ENCODE measurements around the gene ITIH1.

The ITIH1 gene

GRCh38 chr3:52791366-52791765 lies 14.0 kb downstream of the ITIH1 start:
- in situ Hi-C loops (cut with MboI; ENCODE audit: low pct_unique_long_range_greater_than_20kb, low sequenced_read_pairs, unreplicated experiment) = no loop called here
- TF ChIP-seq CTCF (IDR thresholded peaks at IDR 0.05; ENCODE audit: extremely low read depth, insufficient read depth, missing control alignments) = no peak
- DNase-seq (ENCODE audit: low spot score) = no peak

GRCh38 chr3:52791928-52792327 lies 14.5 kb downstream of the ITIH1 start:
- no peak for TF ChIP-seq CTCF (IDR thresholded peaks at IDR 0.05; ENCODE audit: extremely low read depth, insufficient read depth, missing control alignments)
- DNase-seq (ENCODE audit: low spot score) = no peak
- in situ Hi-C loops (cut with MboI; ENCODE audit: low pct_unique_long_range_greater_than_20kb, low sequenced_read_pairs, unreplicated experiment) = no loop called here

- TF ChIP-seq CTCF (IDR thresholded peaks at IDR 0.05; ENCODE audit: extremely low read depth, insufficient read depth, missing control alignments) = no peak
- in situ Hi-C loops (cut with MboI; ENCODE audit: low pct_unique_long_range_greater_than_20kb, low sequenced_read_pairs, unreplicated experiment) = no loop called here
- DNase-seq (ENCODE audit: low spot score) = no peak
These were observed 15.0 kb downstream of the ITIH1 start for GRCh38 chr3:52792413-52792812.

GRCh38 chr3:52792961-52793695 lies 15.7 kb downstream of the ITIH1 start:
- TF ChIP-seq CTCF (IDR thresholded peaks at IDR 0.05; ENCODE audit: extremely low read depth, insufficient read depth, missing control alignments) = no peak
- in situ Hi-C loops (cut with MboI; ENCODE audit: low pct_unique_long_range_greater_than_20kb, low sequenced_read_pairs, unreplicated experiment) = no loop called here
- no peak for DNase-seq (ENCODE audit: low spot score)

- in situ Hi-C loops (cut with MboI; ENCODE audit: low pct_unique_long_range_greater_than_20kb, low sequenced_read_pairs, unreplicated experiment) = no loop called here
- DNase-seq (ENCODE audit: low spot score) = no peak
- no peak for TF ChIP-seq CTCF (IDR thresholded peaks at IDR 0.05; ENCODE audit: extremely low read depth, insufficient read depth, missing control alignments)
These were observed 16.6 kb downstream of the ITIH1 start for GRCh38 chr3:52793702-52794611.

GRCh38 chr3:52794612-52795099 lies 17.3 kb downstream of the ITIH1 start, which contains the start of gene ITIH3:
ITIH3 (plus strand) TSS chr3:52794796; CDS start chr3:52794804, 8 bp downstream.
- no peak for DNase-seq (ENCODE audit: low spot score)
- no peak for TF ChIP-seq CTCF (IDR thresholded peaks at IDR 0.05; ENCODE audit: extremely low read depth, insufficient read depth, missing control alignments)
- in situ Hi-C loops (cut with MboI; ENCODE audit: low pct_unique_long_range_greater_than_20kb, low sequenced_read_pairs, unreplicated experiment) = no loop called here
